SK-N-SH treated with all-trans-retinoic acid at 6 μM for 48 hours (cell line): ENCODE data around the gene GLI3.

Experiments
- ATAC-seq: fragments of 200-7000 bp; cut with Tn5 transposase; 3 replicates; pipeline ENCODE4 v1.9.1; 2020; ENCODE audit warnings: mild to moderate bottlenecking, moderate library complexity
- CREB5 ChIP-seq: fragments of 250-450 bp; sonication (Bioruptor Pico); IDR thresholded peaks from 2 replicates; pipeline ENCODE4 v1.5.1; 2020; ENCODE audit warnings: low read depth, mild to moderate bottlenecking, moderate library complexity
- CSDC2 ChIP-seq: fragments of 250-450 bp; sonication (Bioruptor Pico); IDR thresholded peaks from 2 replicates; pipeline ENCODE4 v1.5.0; 2020; ENCODE audit warnings: mild to moderate bottlenecking, moderate library complexity
- ESRRG ChIP-seq: fragments of 250-450 bp; sonication (Bioruptor Pico); IDR thresholded peaks from 2 replicates; pipeline ENCODE4 v1.6.1; 2021; ENCODE audit warnings: mild to moderate bottlenecking
- GLIS3 ChIP-seq: fragments of 250-450 bp; sonication (Bioruptor Pico); IDR thresholded peaks from 2 replicates; pipeline ENCODE4 v1.5.0; 2020; ENCODE audit warnings: mild to moderate bottlenecking, moderate library complexity
- ISL1 ChIP-seq: fragments of 250-450 bp; sonication (Bioruptor Pico); IDR thresholded peaks from 2 replicates; pipeline ENCODE4 v2.1.2; 2022; ENCODE audit warnings: mild to moderate bottlenecking, moderate library complexity
- OSR1 ChIP-seq: fragments of 250-450 bp; sonication (Bioruptor Pico); IDR thresholded peaks from 2 replicates; pipeline ENCODE4 v1.8.0; 2022; ENCODE audit warnings: moderate library complexity, mild to moderate bottlenecking, inconsistent platforms
- POU6F1 ChIP-seq: fragments of 250-450 bp; sonication (Bioruptor Pico); IDR thresholded peaks from 2 replicates; pipeline ENCODE4 v1.8.0; 2021; ENCODE audit warnings: low read depth, mild to moderate bottlenecking, moderate library complexity, borderline replicate concordance
- PPARA ChIP-seq: fragments of 250-450 bp; sonication (Bioruptor Pico); IDR thresholded peaks from 2 replicates; pipeline ENCODE4 v1.5.0; 2020; ENCODE audit warnings: mild to moderate bottlenecking, borderline replicate concordance
- RARB ChIP-seq: fragments of 250-450 bp; sonication (Bioruptor Pico); IDR thresholded peaks from 2 replicates; pipeline ENCODE4 v1.8.0; 2021; ENCODE audit warnings: mild to moderate bottlenecking, moderate library complexity
- SNAI2 ChIP-seq: fragments of 250-450 bp; sonication (Bioruptor Pico); IDR thresholded peaks from 2 replicates; pipeline ENCODE4 v1.5.0; 2020; ENCODE audit warnings: mild to moderate bottlenecking, moderate library complexity
- TCF4 ChIP-seq: fragments of 250-450 bp; sonication (Bioruptor Pico); IDR thresholded peaks from 2 replicates; pipeline ENCODE4 v1.8.0; 2021; ENCODE audit warnings: mild to moderate bottlenecking, moderate library complexity, borderline replicate concordance
- TOX ChIP-seq: fragments of 250-450 bp; sonication (Bioruptor Pico); IDR thresholded peaks from 2 replicates; pipeline ENCODE4 v1.8.0; 2021; ENCODE audit warnings: mild to moderate bottlenecking, moderate library complexity, borderline replicate concordance
- TSHZ2 ChIP-seq: fragments of 250-450 bp; sonication (Bioruptor Pico); IDR thresholded peaks from 2 replicates; pipeline ENCODE4 v1.5.0; 2020; ENCODE audit warnings: mild to moderate bottlenecking, moderate library complexity
- ZFP3 ChIP-seq: fragments of 250-450 bp; sonication (Bioruptor Pico); IDR thresholded peaks from 2 replicates; pipeline ENCODE4 v1.5.0; 2020; ENCODE audit warnings: mild to moderate bottlenecking, moderate library complexity
- ZFP30 ChIP-seq: fragments of 450-650 bp; formaldehyde crosslinking; IDR thresholded peaks from 2 replicates; pipeline ENCODE4 v1.5.0; 2022; ENCODE audit warnings: mild to moderate bottlenecking, moderate library complexity
- ZNF565 ChIP-seq: fragments of 450-650 bp; formaldehyde crosslinking; conservative IDR thresholded peaks from 2 replicates; pipeline ENCODE4 v1.5.0; 2020; ENCODE audit warnings: low read depth, mild to moderate bottlenecking, moderate library complexity
- ZNF70 ChIP-seq: fragments of 450-650 bp; formaldehyde crosslinking; IDR thresholded peaks from 2 replicates; pipeline ENCODE4 v1.5.0; 2020; ENCODE audit warnings: mild to moderate bottlenecking, moderate library complexity
- ZNF8 ChIP-seq: fragments of 450-650 bp; formaldehyde crosslinking; IDR thresholded peaks from 2 replicates; pipeline ENCODE4 v1.5.0; 2020; ENCODE audit warnings: mild to moderate bottlenecking, moderate library complexity
- TF ChIP-seq, protein P1 (sequence below): fragments of 250-450 bp; sonication (Bioruptor Pico); IDR thresholded peaks from 2 replicates; pipeline ENCODE4 v1.5.1; 2021; ENCODE audit warnings: mild to moderate bottlenecking, moderate library complexity
- TF ChIP-seq, protein P2 (sequence below): fragments of 250-450 bp; sonication (Bioruptor Pico); IDR thresholded peaks from 2 replicates; pipeline ENCODE4 v1.8.0; 2020; ENCODE audit warnings: mild to moderate bottlenecking, moderate library complexity, borderline replicate concordance

The GLI3 gene

GRCh38 chr7:42135728-42136127 is 101.3 kb downstream of the GLI3 start:
- ATAC-seq, result no peak

DNA sequence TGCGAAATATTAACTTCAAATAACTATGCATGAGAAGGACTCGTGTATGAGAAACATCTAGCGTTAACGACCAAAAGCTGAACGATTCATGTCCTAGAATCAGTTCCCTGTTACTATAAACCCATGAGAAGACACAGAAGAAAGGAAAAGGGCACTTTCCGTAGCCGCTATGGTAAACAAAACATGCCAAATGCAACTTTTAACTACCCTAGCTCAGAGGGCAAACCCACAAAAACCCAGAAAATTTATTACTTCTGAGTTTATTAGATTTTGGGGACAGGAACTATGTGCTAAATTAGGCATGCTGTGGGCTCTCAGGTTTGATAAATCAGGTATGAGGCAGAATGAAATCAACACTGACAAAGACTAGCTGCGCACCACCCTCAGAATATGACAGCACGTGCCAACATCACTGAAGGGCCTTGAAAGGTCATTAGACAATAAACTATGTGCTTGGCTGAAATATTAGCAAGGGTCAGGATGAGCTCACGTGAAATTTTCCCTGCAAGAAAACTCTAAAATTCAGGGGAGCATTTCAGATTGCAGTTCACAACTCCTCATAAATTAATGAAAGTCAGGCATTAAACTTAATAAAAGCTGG is 102.6 kb downstream of the GLI3 start:
- TF ChIP-seq TCF4 (CRISPR knock-in tag), result no peak
- TF ChIP-seq ZFP30, result no peak
- no peak for TF ChIP-seq ZFP3 (CRISPR knock-in tag)
- no peak for TF ChIP-seq TSHZ2 (CRISPR knock-in tag)
- TF ChIP-seq, protein P1, sequence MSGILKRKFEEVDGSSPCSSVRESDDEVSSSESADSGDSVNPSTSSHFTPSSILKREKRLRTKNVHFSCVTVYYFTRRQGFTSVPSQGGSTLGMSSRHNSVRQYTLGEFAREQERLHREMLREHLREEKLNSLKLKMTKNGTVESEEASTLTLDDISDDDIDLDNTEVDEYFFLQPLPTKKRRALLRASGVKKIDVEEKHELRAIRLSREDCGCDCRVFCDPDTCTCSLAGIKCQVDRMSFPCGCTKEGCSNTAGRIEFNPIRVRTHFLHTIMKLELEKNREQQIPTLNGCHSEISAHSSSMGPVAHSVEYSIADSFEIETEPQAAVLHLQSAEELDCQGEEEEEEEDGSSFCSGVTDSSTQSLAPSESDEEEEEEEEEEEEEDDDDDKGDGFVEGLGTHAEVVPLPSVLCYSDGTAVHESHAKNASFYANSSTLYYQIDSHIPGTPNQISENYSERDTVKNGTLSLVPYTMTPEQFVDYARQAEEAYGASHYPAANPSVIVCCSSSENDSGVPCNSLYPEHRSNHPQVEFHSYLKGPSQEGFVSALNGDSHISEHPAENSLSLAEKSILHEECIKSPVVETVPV (CRISPR knock-in tag), result no peak
- TF ChIP-seq OSR1 (CRISPR knock-in tag), result no peak
- no peak for TF ChIP-seq ISL1 (CRISPR knock-in tag)
- no peak for TF ChIP-seq CREB5
- TF ChIP-seq ESRRG, result no peak
- no peak for TF ChIP-seq CSDC2
- no peak for TF ChIP-seq POU6F1 (CRISPR knock-in tag)
- TF ChIP-seq ZNF565 (CRISPR knock-in tag), result no peak
- TF ChIP-seq ZNF8 (CRISPR knock-in tag), result no peak
- ATAC-seq, result no peak

More at GRCh38 chr7:42135728-42136127, 101.3 kb downstream of the GLI3 start:
- no peak for TF ChIP-seq ZFP3 (CRISPR knock-in tag)
- TF ChIP-seq TCF4 (CRISPR knock-in tag), result no peak
- no peak for TF ChIP-seq CREB5
- TF ChIP-seq ZNF8 (CRISPR knock-in tag), result no peak
- TF ChIP-seq OSR1 (CRISPR knock-in tag), result no peak
- no peak for TF ChIP-seq ESRRG
- no peak for TF ChIP-seq RARB (CRISPR knock-in tag)
- no peak for TF ChIP-seq CSDC2
- TF ChIP-seq ISL1 (CRISPR knock-in tag), result no peak
- TF ChIP-seq TOX (CRISPR knock-in tag), result no peak
- no peak for TF ChIP-seq ZNF565 (CRISPR knock-in tag)
- no peak for TF ChIP-seq ZNF70
- TF ChIP-seq, protein P2, sequence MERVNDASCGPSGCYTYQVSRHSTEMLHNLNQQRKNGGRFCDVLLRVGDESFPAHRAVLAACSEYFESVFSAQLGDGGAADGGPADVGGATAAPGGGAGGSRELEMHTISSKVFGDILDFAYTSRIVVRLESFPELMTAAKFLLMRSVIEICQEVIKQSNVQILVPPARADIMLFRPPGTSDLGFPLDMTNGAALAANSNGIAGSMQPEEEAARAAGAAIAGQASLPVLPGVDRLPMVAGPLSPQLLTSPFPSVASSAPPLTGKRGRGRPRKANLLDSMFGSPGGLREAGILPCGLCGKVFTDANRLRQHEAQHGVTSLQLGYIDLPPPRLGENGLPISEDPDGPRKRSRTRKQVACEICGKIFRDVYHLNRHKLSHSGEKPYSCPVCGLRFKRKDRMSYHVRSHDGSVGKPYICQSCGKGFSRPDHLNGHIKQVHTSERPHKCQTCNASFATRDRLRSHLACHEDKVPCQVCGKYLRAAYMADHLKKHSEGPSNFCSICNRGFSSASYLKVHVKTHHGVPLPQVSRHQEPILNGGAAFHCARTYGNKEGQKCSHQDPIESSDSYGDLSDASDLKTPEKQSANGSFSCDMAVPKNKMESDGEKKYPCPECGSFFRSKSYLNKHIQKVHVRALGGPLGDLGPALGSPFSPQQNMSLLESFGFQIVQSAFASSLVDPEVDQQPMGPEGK (CRISPR knock-in tag), result no peak
- no peak for TF ChIP-seq GLIS3 (CRISPR knock-in tag)
- TF ChIP-seq, protein P1 (CRISPR knock-in tag), result no peak
- no peak for TF ChIP-seq ZFP30
- TF ChIP-seq PPARA (CRISPR knock-in tag), result no peak
- no peak for TF ChIP-seq SNAI2 (CRISPR knock-in tag)
- TF ChIP-seq, all 23 proteins: peak for 0
